Esophagus mucosa (tissue), 1 donor: Measurements from ENCODE around the gene NECAB2. TPM values are rescaled to one million over a fixed set of nuclear protein-coding genes. Genes with fewer than 3 reads are reported as not detected.

Experiments used
- ATAC-seq: fragments of 200-7000 bp; cut with Tn5 transposase; one replicate; pipeline ENCODE4 v1.9.1; 2020
- total RNA-seq: library from RNA; stranded (reverse); gene quantifications from one replicate; pipeline ENCODE4 v1.2.4, GENCODE V29; 2023
- donor health status: DM: yes; HTN: yes; CAD: no.

NECAB2 gene
- total RNA-seq, 1 donor from 2014 or later = not detected

GRCh38 chr16:83994087-83994486 lies 26.0 kb downstream of the NECAB2 start:
- peak; percentile 84 for ATAC-seq

- no peak for ATAC-seq
Observed at GRCh38 chr16:83994703-83995102, 26.7 kb downstream of the NECAB2 start.

GRCh38 chr16:83995754-83996153 lies 27.7 kb downstream of the NECAB2 start:
- ATAC-seq = peak; percentile 56

GRCh38 chr16:83996481-83997252 lies 28.6 kb downstream of the NECAB2 start:
- ATAC-seq = no peak

- no peak for ATAC-seq
Observed at GRCh38 chr16:83998091-83998490, 30.0 kb downstream of the NECAB2 start.

- ATAC-seq = no peak
Observed at GRCh38 chr16:84000989-84001642, 33.1 kb downstream of the NECAB2 start.

- ATAC-seq = no peak
Observed at GRCh38 chr16:84001726-84002125, 33.7 kb downstream of the NECAB2 start.

- ATAC-seq = no peak
Observed at GRCh38 chr16:84003038-84003437, 35.0 kb downstream of the NECAB2 start.

GRCh38 chr16:84004442-84004841 lies 36.4 kb downstream of the NECAB2 start:
- no peak for ATAC-seq

GRCh38 chr16:84005391-84005790 lies 37.3 kb downstream of the NECAB2 start:
- no peak for ATAC-seq

GRCh38 chr16:84007520-84007919 lies 39.5 kb downstream of the NECAB2 start:
- no peak for ATAC-seq

GRCh38 chr16:84007965-84008364 lies 39.9 kb downstream of the NECAB2 start:
- no peak for ATAC-seq

- ATAC-seq = no peak
Observed at GRCh38 chr16:84009282-84009681, 41.2 kb downstream of the NECAB2 start.

GRCh38 chr16:84013787-84014569 lies 45.9 kb downstream of the NECAB2 start:
- ATAC-seq = peak; percentile 95

- no peak for ATAC-seq
Observed at GRCh38 chr16:84014570-84015327, 46.7 kb downstream of the NECAB2 start.

- no peak for ATAC-seq
Observed at GRCh38 chr16:84015399-84015798, 47.4 kb downstream of the NECAB2 start.

- ATAC-seq = no peak
Observed at GRCh38 chr16:84016477-84016876, 48.4 kb downstream of the NECAB2 start.

GRCh38 chr16:84018710-84019109 lies 50.7 kb downstream of the NECAB2 start:
- no peak for ATAC-seq

GRCh38 chr16:84020353-84020752 lies 52.3 kb downstream of the NECAB2 start:
- ATAC-seq = no peak

GRCh38 chr16:84021488-84021887 lies 53.4 kb downstream of the NECAB2 start:
- no peak for ATAC-seq

GRCh38 chr16:84022644-84023043 lies 54.6 kb downstream of the NECAB2 start:
- no peak for ATAC-seq

GRCh38 chr16:84024854-84025253 lies 56.8 kb downstream of the NECAB2 start:
- peak; percentile 91 for ATAC-seq

- ATAC-seq = no peak
Observed at GRCh38 chr16:84026606-84027005, 58.6 kb downstream of the NECAB2 start.
